GM20000 (cell line): Measurements from ENCODE around the gene TDRD15.
"Not testable (repeated sequence)": the region's sequence is repeated elsewhere in the genome, so short reads cannot be mapped to it uniquely, and the experiment has no call there.

ENCODE experiments used
- DNase-seq: peaks from one replicate; pipeline ENCODE4 v3.0.0; 2012; ENCODE audit warnings: low spot score
- CTCF ChIP-seq: IDR thresholded peaks from 2 replicates; pipeline ENCODE4 v1.5.1; 2012; ENCODE audit warnings: mild to moderate bottlenecking, control low read depth; ENCODE audit errors: extremely low read depth, missing control alignments

Gene TDRD15

GRCh38 chr2:21146638-21147037 is 22.9 kb downstream of the TDRD15 start:
- no peak for DNase-seq
- no peak for TF ChIP-seq CTCF

GRCh38 chr2:21148718-21149117 is 24.9 kb downstream of the TDRD15 start:
- TF ChIP-seq CTCF: no peak
- DNase-seq: no peak

- not testable (repeated sequence) for DNase-seq
These were observed 27.5 kb downstream of the TDRD15 start for GRCh38 chr2:21151234-21151633.

- no peak for TF ChIP-seq CTCF
- DNase-seq: no peak
These were observed 31.8 kb downstream of the TDRD15 start for GRCh38 chr2:21155365-21156136.

GRCh38 chr2:21161122-21161521 is 37.4 kb downstream of the TDRD15 start:
- no peak for TF ChIP-seq CTCF
- DNase-seq: no peak

- no peak for TF ChIP-seq CTCF
- no peak for DNase-seq
These were observed 38.3 kb downstream of the TDRD15 start for GRCh38 chr2:21161832-21162614.

GRCh38 chr2:21162615-21162878 is 38.8 kb downstream of the TDRD15 start:
- no peak for TF ChIP-seq CTCF
- no peak for DNase-seq

GRCh38 chr2:21163213-21163612 is 39.4 kb downstream of the TDRD15 start:
- no peak for DNase-seq
- TF ChIP-seq CTCF: no peak
